Measurements from ENCODE around the gene NISCH. TPM values are rescaled to one million over a fixed set of nuclear protein-coding genes. Genes with fewer than 3 reads are reported as not detected.

Gene NISCH
- total and polyA plus RNA-seq, 2 experiments from 2014 or later: 18.4 to 76.4 TPM

DNA sequence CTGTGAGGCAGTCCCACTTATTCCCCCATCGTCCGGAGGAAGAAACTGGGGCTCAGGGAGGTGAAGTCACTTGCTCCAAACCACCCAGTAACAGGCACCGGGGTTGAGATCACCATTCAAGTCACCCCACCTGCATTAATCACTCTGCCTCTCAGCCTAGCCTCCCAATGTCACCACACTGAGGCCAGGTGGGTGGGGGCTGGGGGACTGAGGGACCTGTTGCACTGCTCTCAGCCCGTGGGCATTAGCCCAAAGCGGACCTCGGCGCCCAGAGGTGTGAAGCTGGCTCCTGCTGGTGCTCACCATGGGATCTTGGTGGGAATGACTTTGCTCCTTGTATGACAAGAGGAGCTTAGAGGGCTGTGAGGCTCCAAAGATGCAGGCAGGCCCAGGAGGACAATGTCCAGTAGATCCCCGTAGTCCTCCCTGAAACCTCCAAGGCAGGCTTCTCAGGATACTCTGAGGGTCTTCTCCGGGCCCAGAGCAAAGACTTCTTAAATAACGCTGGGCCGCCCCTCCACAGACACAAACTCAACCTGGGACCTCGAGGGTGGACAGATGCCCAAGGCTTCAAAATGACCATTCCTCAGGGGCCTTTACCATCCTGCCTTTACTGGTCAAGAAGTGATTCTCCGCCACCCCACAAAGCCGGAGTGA lies 76.6 kb downstream of the NISCH start:
- ATAC-seq: no peak
- Histone ChIP-seq H4K20me1 (replicated peaks; ENCODE audit: insufficient read depth) (peaks cover 16% of the 10 kb centered on the region), H3K9me2 (ENCODE audit: insufficient read depth) (no peaks in the 10 kb centered on the region), H3K27ac (ENCODE audit: low read depth) (no peak overlapping the region), H2AFZ (no peak overlapping the region), H3K79me2 (replicated peaks; ENCODE audit: insufficient read depth) (peaks cover 39% of the 10 kb centered on the region), H3F3A (replicated peaks; ENCODE audit: low read depth) (peaks cover 18% of the 10 kb centered on the region), H3K4me2 (peak overlapping the region; percentile 97), H3K4me1 (ENCODE audit: insufficient read depth) (peaks cover 23% of the 10 kb centered on the region), H3K4me3 (peak overlapping the region; percentile 80), H3K27me3 (ENCODE audit: insufficient read depth) (no peaks in the 10 kb centered on the region), H3K36me3 (ENCODE audit: insufficient read depth) (peaks cover 5% of the 10 kb centered on the region; the same call in 1 of the 2 replicates)
- Mint-ChIP-seq H3K4me3 (peak overlapping the region; percentile 84), H3K9me3 (no peaks in the 10 kb centered on the region), H3K4me1 (peaks cover 23% of the 10 kb centered on the region), H3K27ac (no peak overlapping the region), H3K36me3 (ENCODE audit: low read depth) (peaks cover 27% of the 10 kb centered on the region), H3K27me3 (ENCODE audit: insufficient read depth, low read depth, poor library complexity) (peaks cover 21% of the 10 kb centered on the region)
- DNase-seq (ENCODE audit: low spot score): no peak
- TF ChIP-seq ZNF114 (CRISPR knock-in tag; IDR thresholded peaks at IDR 0.05) (no peak), ZNF462 (CRISPR knock-in tag; IDR thresholded peaks at IDR 0.05) (no peak), REST (IDR thresholded peaks at IDR 0.05; ENCODE audit: unreplicated experiment) (no peak), EZH2 (IDR thresholded peaks at IDR 0.05; ENCODE audit: low read depth, unreplicated experiment) (no peak), POLR2AphosphoS5 (IDR thresholded peaks at IDR 0.05; ENCODE audit: low read depth) (no peak), EZH2phosphoT487 (IDR thresholded peaks at IDR 0.05; ENCODE audit: unreplicated experiment) (no peak), NANOG (IDR thresholded peaks at IDR 0.05; ENCODE audit: borderline replicate concordance) (no peak), STAT1 (IDR thresholded peaks at IDR 0.05; ENCODE audit: unreplicated experiment) (no peak), CREB1 (CRISPR knock-in tag; IDR thresholded peaks at IDR 0.05; ENCODE audit: low read depth) (no peak), JUNB (IDR thresholded peaks at IDR 0.05; ENCODE audit: unreplicated experiment) (no peak), ZNF331 (CRISPR knock-in tag; IDR thresholded peaks at IDR 0.05; ENCODE audit: low read depth) (no peak)
- TF ChIP-seq, protein P1, sequence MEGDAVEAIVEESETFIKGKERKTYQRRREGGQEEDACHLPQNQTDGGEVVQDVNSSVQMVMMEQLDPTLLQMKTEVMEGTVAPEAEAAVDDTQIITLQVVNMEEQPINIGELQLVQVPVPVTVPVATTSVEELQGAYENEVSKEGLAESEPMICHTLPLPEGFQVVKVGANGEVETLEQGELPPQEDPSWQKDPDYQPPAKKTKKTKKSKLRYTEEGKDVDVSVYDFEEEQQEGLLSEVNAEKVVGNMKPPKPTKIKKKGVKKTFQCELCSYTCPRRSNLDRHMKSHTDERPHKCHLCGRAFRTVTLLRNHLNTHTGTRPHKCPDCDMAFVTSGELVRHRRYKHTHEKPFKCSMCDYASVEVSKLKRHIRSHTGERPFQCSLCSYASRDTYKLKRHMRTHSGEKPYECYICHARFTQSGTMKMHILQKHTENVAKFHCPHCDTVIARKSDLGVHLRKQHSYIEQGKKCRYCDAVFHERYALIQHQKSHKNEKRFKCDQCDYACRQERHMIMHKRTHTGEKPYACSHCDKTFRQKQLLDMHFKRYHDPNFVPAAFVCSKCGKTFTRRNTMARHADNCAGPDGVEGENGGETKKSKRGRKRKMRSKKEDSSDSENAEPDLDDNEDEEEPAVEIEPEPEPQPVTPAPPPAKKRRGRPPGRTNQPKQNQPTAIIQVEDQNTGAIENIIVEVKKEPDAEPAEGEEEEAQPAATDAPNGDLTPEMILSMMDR (conservative IDR thresholded peaks at IDR 0.05; ENCODE audit: low read depth in 2 of 2): no peak
- TF ChIP-seq, protein P2, sequence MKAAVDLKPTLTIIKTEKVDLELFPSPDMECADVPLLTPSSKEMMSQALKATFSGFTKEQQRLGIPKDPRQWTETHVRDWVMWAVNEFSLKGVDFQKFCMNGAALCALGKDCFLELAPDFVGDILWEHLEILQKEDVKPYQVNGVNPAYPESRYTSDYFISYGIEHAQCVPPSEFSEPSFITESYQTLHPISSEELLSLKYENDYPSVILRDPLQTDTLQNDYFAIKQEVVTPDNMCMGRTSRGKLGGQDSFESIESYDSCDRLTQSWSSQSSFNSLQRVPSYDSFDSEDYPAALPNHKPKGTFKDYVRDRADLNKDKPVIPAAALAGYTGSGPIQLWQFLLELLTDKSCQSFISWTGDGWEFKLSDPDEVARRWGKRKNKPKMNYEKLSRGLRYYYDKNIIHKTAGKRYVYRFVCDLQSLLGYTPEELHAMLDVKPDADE (IDR thresholded peaks at IDR 0.05): no peak

All from GM23338 (cell line).